Progenitor cell of endocrine pancreas (in vitro differentiated cells): ENCODE measurements around the gene BIN2. TPM values are rescaled to one million over a fixed set of nuclear protein-coding genes. Genes with fewer than 3 reads are reported as not detected.
"Not testable (repeated sequence)": the region's sequence is repeated elsewhere in the genome, so short reads cannot be mapped to it uniquely, and the experiment has no call there.

Experiments
- DNase-seq: peaks from one replicate; pipeline ENCODE4 v3.0.0; 2021; ENCODE audit warnings: low spot score; ENCODE audit not compliant: unreplicated experiment
- H3K27ac Mint-ChIP-seq: 2 replicates; pipeline ENCODE4 v1.8.0; 2021; ENCODE audit warnings: mild to moderate bottlenecking, moderate library complexity, mixed read lengths
- H3K27me3 Mint-ChIP-seq: 2 replicates; pipeline ENCODE4 v1.8.0; 2021; ENCODE audit warnings: mixed read lengths
- H3K36me3 Mint-ChIP-seq: 2 replicates; pipeline ENCODE4 v1.8.0; 2022; ENCODE audit warnings: mixed read lengths; ENCODE audit not compliant: insufficient read depth
- H3K4me1 Mint-ChIP-seq: 2 replicates; pipeline ENCODE4 v1.8.0; 2021; ENCODE audit warnings: low read depth, mixed read lengths
- H3K4me3 Mint-ChIP-seq: 2 replicates; pipeline ENCODE4 v1.8.0; 2021; ENCODE audit warnings: low read depth, mild to moderate bottlenecking, moderate library complexity, mixed read lengths
- H3K9me3 Mint-ChIP-seq: 2 replicates; pipeline ENCODE4 v1.8.0; 2021; ENCODE audit warnings: low read depth, mixed read lengths
- total RNA-seq: library from RNA; stranded (reverse); gene quantifications from 2 replicates; pipeline ENCODE4 v1.2.1, GENCODE V29; 2021
- TF ChIP-seq, protein P1 (sequence below): fragments of 200-600 bp; sonication (generic); IDR thresholded peaks from one replicate; pipeline ENCODE4 v1.5.0; 2021; ENCODE audit warnings: antibody characterized with exemption, mild to moderate bottlenecking; ENCODE audit not compliant: unreplicated experiment

BIN2 gene
- total RNA-seq, 1 donor from 2014 or later, result not detected

DNA sequence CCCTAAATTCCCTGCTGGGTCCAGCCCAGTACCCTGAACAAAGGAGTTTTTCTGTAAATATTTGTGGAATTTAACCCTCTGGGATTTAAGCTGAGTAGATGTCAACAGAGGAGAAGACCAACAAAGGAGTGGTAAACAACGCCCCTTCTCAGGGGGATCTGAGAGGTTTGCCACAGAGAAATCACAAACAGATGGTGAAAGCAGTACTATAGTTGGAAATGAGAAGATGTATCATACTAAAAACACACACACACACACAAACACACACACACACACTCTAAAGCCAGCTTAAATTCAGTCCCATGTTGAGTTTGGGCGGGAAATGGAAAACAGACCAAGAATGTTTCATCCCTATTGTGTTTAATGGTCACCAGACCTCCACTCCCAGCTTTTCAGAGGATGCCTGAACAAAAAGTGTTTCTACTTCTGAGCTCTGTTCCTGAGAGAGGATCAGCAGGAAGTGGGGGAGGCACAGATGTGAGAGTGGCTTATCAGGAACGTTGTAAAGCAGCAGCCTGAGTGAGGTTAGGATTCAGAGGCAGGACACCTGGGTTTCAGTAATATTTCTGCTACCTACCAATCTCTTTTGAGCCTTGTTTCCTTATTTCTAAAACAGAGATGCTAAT is 3.2 kb downstream of the BIN2 start:
- H3K36me3 Mint-ChIP-seq, result no peaks in the 10 kb centered on the region
- no peaks in the 10 kb centered on the region for H3K27me3 Mint-ChIP-seq
- no peak overlapping the region for H3K4me3 Mint-ChIP-seq
- peak overlapping the region; percentile 89 for H3K27ac Mint-ChIP-seq
- H3K4me1 Mint-ChIP-seq, result peaks cover 25% of the 10 kb centered on the region
- H3K9me3 Mint-ChIP-seq, result no peaks in the 10 kb centered on the region
- no peak for DNase-seq
- TF ChIP-seq, protein P1, sequence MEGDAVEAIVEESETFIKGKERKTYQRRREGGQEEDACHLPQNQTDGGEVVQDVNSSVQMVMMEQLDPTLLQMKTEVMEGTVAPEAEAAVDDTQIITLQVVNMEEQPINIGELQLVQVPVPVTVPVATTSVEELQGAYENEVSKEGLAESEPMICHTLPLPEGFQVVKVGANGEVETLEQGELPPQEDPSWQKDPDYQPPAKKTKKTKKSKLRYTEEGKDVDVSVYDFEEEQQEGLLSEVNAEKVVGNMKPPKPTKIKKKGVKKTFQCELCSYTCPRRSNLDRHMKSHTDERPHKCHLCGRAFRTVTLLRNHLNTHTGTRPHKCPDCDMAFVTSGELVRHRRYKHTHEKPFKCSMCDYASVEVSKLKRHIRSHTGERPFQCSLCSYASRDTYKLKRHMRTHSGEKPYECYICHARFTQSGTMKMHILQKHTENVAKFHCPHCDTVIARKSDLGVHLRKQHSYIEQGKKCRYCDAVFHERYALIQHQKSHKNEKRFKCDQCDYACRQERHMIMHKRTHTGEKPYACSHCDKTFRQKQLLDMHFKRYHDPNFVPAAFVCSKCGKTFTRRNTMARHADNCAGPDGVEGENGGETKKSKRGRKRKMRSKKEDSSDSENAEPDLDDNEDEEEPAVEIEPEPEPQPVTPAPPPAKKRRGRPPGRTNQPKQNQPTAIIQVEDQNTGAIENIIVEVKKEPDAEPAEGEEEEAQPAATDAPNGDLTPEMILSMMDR, result no peak

DNA sequence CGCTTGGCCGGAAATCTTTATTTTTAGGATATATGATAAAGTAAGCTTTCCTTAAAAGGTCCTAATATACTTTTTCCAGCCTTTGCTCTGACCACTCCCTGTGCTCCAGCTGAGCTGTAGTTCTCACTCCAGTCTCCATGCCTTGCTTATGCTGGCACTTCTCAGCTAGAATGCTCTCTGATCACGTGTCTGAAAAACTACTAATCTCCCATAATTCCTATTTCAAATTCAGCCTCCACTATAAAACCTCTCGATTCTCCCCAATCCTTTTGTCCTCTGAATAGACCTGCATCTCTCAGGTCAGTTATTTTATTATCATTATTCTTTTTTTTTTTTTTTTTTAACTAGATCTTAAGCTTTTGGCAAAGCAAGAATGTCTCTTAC is 3.7 kb downstream of the BIN2 start:
- Mint-ChIP-seq H3K9me3 (no peaks in the 10 kb centered on the region), H3K36me3 (no peaks in the 10 kb centered on the region), H3K27ac (peak overlapping the region; percentile 94), H3K4me1 (peaks cover 25% of the 10 kb centered on the region), H3K4me3 (no peak overlapping the region), H3K27me3 (no peaks in the 10 kb centered on the region)
- TF ChIP-seq, protein P1, result no peak
- no peak for DNase-seq

DNA sequence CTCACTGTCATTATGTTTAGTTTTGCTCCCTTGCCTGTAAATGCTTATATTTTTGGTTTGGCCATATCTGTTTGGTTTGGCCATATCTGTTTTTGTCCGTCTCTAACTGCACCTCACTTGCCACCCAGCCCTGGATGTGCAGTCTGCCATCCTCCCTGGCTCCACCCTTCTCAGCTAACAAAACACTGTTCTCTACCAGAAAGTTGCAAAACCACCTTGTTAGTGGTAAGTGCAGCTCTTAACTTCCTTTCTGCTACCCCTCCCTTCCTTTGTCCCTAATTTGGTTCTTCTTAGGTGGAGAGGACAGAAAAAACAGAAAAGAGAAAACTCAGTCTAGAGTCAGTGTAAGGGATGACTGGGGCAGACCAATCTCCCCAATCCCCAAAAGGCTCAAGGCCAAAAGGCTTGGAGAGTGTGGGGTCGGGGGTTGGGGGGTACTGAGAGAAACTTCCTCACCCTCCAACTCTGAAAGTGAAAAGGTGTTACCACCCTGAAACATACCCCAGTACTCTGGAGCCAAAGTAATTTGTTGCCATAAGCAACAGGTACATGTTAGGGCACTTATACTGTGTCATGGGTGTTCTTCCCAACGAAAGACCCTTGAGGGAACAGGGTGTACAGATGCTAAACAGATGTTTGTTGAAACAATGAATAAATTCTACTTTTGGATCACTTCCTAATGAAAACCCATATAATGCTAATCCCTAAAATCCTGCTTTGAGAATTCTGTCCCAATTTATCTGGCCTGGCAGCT is 5.0 kb downstream of the BIN2 start:
- no peak overlapping the region for H3K4me3 Mint-ChIP-seq
- no peaks in the 10 kb centered on the region for H3K27me3 Mint-ChIP-seq
- no peak for DNase-seq
- H3K9me3 Mint-ChIP-seq, result no peaks in the 10 kb centered on the region
- H3K27ac Mint-ChIP-seq, result no peak overlapping the region
- TF ChIP-seq, protein P1, result no peak
- H3K4me1 Mint-ChIP-seq, result peaks cover 25% of the 10 kb centered on the region
- no peaks in the 10 kb centered on the region for H3K36me3 Mint-ChIP-seq

DNA sequence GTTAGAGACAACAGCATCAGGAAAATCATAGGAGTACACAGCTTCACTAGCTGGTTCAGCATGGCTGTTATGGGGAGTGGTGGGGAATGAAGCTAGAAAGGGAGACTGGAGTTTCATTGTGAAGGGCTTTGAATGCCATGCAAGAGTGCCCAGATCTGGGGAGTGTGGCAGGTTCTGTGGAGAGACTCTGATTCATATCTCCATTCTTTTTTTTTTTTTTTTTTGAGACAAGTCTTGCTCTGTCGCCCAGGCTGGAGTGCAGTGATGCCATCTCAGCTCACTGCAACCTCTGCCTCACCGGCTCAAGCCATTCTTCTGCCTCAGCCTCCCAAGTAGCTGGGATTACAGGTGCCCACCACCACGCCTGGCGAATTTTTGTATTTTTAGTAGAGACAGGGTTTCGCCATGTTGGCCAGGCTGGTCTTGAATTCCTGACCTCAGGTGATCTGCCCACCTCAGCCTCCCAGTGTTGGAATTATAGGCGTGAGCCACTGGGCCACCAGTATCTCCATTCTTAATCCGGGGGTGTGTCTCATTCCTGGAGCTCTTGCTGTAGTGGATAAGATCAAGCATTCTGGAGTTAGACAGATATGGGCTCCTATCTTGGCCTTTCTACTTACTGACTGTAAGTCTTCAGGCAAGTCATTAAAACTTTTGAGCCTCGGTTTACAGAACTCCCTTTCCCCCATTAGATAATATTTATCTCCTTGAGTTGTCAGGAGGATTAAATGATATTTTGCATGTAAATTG is 5.7 kb downstream of the BIN2 start:
- not testable (repeated sequence) for H3K27me3 Mint-ChIP-seq, H3K9me3 Mint-ChIP-seq, H3K4me3 Mint-ChIP-seq, H3K27ac Mint-ChIP-seq, H3K36me3 Mint-ChIP-seq, DNase-seq
- peaks cover 25% of the 10 kb centered on the region for H3K4me1 Mint-ChIP-seq

DNA sequence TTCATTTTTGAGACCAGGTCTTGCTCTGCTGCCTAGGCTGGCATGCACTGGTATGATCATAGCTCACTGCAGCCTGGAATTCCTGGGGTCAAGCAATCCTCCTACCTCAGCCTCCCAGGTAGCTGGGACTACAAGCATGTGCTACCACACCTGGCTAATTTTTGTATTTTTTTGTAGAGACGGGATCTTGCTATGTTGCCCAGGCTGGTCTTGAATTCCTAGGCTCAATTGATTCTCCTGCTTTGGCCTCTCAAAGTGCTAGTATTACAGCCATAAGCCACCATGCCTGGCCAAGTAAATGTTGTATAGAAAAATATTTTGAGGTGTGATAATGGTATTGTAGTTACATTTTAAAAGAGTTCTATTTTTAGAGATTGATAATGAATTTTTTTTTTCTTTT is 12.6 kb downstream of the BIN2 start:
- no peak overlapping the region for H3K27ac Mint-ChIP-seq
- no peak overlapping the region for H3K4me3 Mint-ChIP-seq
- no peaks in the 10 kb centered on the region for H3K9me3 Mint-ChIP-seq
- no peaks in the 10 kb centered on the region for H3K36me3 Mint-ChIP-seq
- H3K27me3 Mint-ChIP-seq, result no peaks in the 10 kb centered on the region
- TF ChIP-seq, protein P1, result no peak
- DNase-seq, result no peak
- H3K4me1 Mint-ChIP-seq, result peaks cover 6% of the 10 kb centered on the region
